Endothelial cell of umbilical vein (primary cell): Measurements from ENCODE around the gene OTC. TPM values are rescaled to one million over a fixed set of nuclear protein-coding genes. Genes with fewer than 3 reads are reported as not detected.

Experiments
- BruUV-seq: library from RNA; stranded (reverse); fragments of 400-500 nt; replicated peaks from 2 replicates; lab custom pipeline; 2021; lab: Mats Ljungman, UMichigan
- CTCF ChIA-PET: fragments of 300-600, 350-600 bp; sonication (Branson Sonifier 250); formaldehyde crosslinking; loops from one replicate; lab custom pipeline; 2021; ENCODE audit warnings: antibody characterized with exemption, inconsistent platforms; lab: Charles Lee
- POLR2A ChIA-PET: fragments of 300-600, 350-600 bp; sonication (Branson Sonifier 250); formaldehyde crosslinking; loops from one replicate; lab custom pipeline; 2021; ENCODE audit warnings: antibody characterized with exemption, inconsistent platforms; lab: Charles Lee
- DNase-seq: peaks from one replicate; pipeline ENCODE4 v3.0.0-alpha.2; 2011; ENCODE audit warnings: low read depth, low spot score
- FAIRE-seq: peaks from 2 replicates; lab custom pipeline; 2011; peaks lifted over from hg19 to GRCh38; lab: Jason Lieb, UNC
- H2AFZ ChIP-seq: 2 replicates; pipeline ENCODE4 v1.6.0; 2012; ENCODE audit warnings: low read depth, low read length, control low read depth, inconsistent platforms
- H3K27ac ChIP-seq: 2 replicates; pipeline ENCODE4 v1.5.1; 2011; ENCODE audit warnings: low read depth, mild to moderate bottlenecking, control low read depth, low read length, moderate library complexity; ENCODE audit not compliant: insufficient read depth
- H3K27me3 ChIP-seq, 2 experiments: 2 replicates each; pipeline versions ENCODE4 v1.6.0 to v1.6.1; 2011; ENCODE audit warnings: low read length in 2 of 2, mixed read lengths in 1 of 2; ENCODE audit not compliant: control insufficient read depth in 2 of 2, insufficient read depth in 2 of 2
- H3K36me3 ChIP-seq, 2 experiments: 2 replicates in 1 of 2; 3 replicates in 1 of 2; pipeline ENCODE4 v1.5.1; 2011; ENCODE audit warnings: low read length in 2 of 2, mild to moderate bottlenecking in 1 of 2, moderate library complexity in 1 of 2; ENCODE audit not compliant: control insufficient read depth in 2 of 2, insufficient read depth in 2 of 2; ENCODE audit errors: extremely low read depth in 1 of 2
- H3K4me1 ChIP-seq: 3 replicates; pipeline ENCODE4 v1.5.1; 2011; ENCODE audit warnings: mild to moderate bottlenecking, low read length; ENCODE audit not compliant: control insufficient read depth, insufficient read depth; ENCODE audit errors: extremely low read depth
- H3K4me2 ChIP-seq: 2 replicates; pipeline ENCODE4 v1.6.1; 2011; ENCODE audit warnings: low read length, control low read depth, mixed read lengths; ENCODE audit not compliant: insufficient read depth
- H3K4me3 ChIP-seq, 3 experiments: fragments of 200-600 bp in 1 of 3; sonication (generic), shearing (Covaris generic) in 1 of 3; replicated peaks in 1 of 3; 2 replicates each; pipeline ENCODE4 v1.5.1; 2011 to 2016; ENCODE audit warnings: control low read depth in 3 of 3, low read length in 3 of 3, mild to moderate bottlenecking in 2 of 3, inconsistent platforms in 1 of 3, low read depth in 1 of 3, moderate library complexity in 1 of 3; ENCODE audit not compliant: insufficient read depth in 1 of 3
- H3K79me2 ChIP-seq: 2 replicates; pipeline ENCODE4 v1.6.0; 2012; ENCODE audit warnings: low read length, inconsistent platforms; ENCODE audit not compliant: control insufficient read depth, insufficient read depth
- H3K9ac ChIP-seq: replicated peaks from 2 replicates; pipeline ENCODE3; 2011; ENCODE audit warnings: low read length, control low read depth; ENCODE audit not compliant: insufficient read depth; ENCODE audit errors: extremely low read depth
- H3K9me1 ChIP-seq: replicated peaks from 3 replicates; pipeline ENCODE4 v1.6.0; 2011; ENCODE audit warnings: mild to moderate bottlenecking, low read length; ENCODE audit not compliant: control insufficient read depth, insufficient read depth; ENCODE audit errors: extremely low read depth
- H3K9me3 ChIP-seq: replicated peaks from 2 replicates; pipeline ENCODE4 v1.5.1; 2012; ENCODE audit warnings: low read length, inconsistent platforms; ENCODE audit not compliant: control insufficient read depth, insufficient read depth
- H4K20me1 ChIP-seq: replicated peaks from 2 replicates; pipeline ENCODE3; 2011; ENCODE audit warnings: mild to moderate bottlenecking, low read length; ENCODE audit not compliant: control insufficient read depth, insufficient read depth; ENCODE audit errors: extremely low read depth
- CTCF ChIP-seq, 2 donors: IDR thresholded peaks; 1 replicate in 1 of 2; 2 replicates in 1 of 2; pipeline ENCODE4 v1.5.1; 2011; ENCODE audit warnings: low read length in 2 of 2, mild to moderate bottlenecking in 2 of 2, moderate library complexity in 2 of 2, control low read depth in 1 of 2, inconsistent platforms in 1 of 2, low read depth in 1 of 2; ENCODE audit not compliant: insufficient read depth in 1 of 2; ENCODE audit errors: extremely low read depth in 1 of 2
- GATA2 ChIP-seq: IDR thresholded peaks from 2 replicates; pipeline ENCODE4 v1.7.0; 2011; ENCODE audit warnings: low read depth, mild to moderate bottlenecking, moderate library complexity, mixed read lengths, low read length; ENCODE audit not compliant: insufficient read length, insufficient read depth
- MYC ChIP-seq: IDR thresholded peaks from one replicate; pipeline ENCODE4 v1.6.1; 2011; ENCODE audit warnings: mild to moderate bottlenecking, low read depth, low read length
- POLR2A ChIP-seq: IDR thresholded peaks from 2 replicates; pipeline ENCODE4 v1.6.1; 2012; ENCODE audit warnings: low read depth, mild to moderate bottlenecking, control low read depth, low read length
- POLR2AphosphoS5 ChIP-seq: IDR thresholded peaks from 2 replicates; pipeline ENCODE4 v1.6.1; 2012; ENCODE audit warnings: low read depth, mild to moderate bottlenecking, control low read depth, low read length, moderate library complexity; ENCODE audit not compliant: insufficient read depth
- dilution Hi-C: fragments of 300-500 bp; cut with MboI; formaldehyde crosslinking; loops from one replicate; pipeline ENCODE4 v1.15.0; 2019; ENCODE audit warnings: low sequenced_read_pairs; ENCODE audit not compliant: extremely low pct_ligation_motif_present
- intact Hi-C: fragments of 100-400 bp; cut with micrococcal nuclease; formaldehyde crosslinking; loops from one replicate; pipeline ENCODE4 v1.10.0; 2022
- polyA plus RNA-seq, 4 experiments: library from polyadenylated mRNA; depleted of rRNA in 3 of 4; stranded (reverse) in 3 of 4; unstranded in 1 of 4; fragments of >200 nt; gene quantifications; 2 replicates each; pipeline versions ENCODE4 v1.2.1 to v1.2.3, GENCODE V29; 2011 to 2012; ENCODE audit warnings: missing spikeins in 1 of 4
- total RNA-seq: library from RNA; stranded (reverse); gene quantifications from 2 replicates; pipeline ENCODE4 v1.2.3, GENCODE V29; 2021

Gene OTC
- total and polyA plus RNA-seq, 2 donors (not counting 3 experiments of a cell fraction or from before 2014, with no cell fraction given), result not detected

DNA sequence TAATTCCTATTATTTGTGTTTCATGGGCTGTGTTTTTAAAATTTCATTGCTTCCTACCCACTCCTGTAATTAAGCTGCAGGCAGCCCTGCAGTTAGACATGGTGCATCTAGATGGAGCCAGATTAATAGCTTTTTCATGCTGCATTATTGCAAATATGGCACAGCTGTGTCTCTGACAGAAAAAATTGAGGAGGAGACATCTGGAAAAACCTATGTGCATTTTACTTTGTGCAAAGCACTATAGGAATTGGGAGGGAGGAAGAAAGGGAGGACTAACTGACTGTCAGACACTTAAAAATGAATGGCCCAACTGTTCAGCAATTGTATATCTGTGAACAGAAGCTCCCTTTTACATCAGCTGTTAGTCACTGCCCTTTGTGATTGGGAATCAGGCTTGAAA lies 17.0 kb upstream of the OTC start:
- Histone ChIP-seq H3K9ac (no peak overlapping the region), H3K27me3 (no peaks in the 10 kb centered on the region), H3K4me2 (no peak overlapping the region), H2AFZ (no peak overlapping the region), H3K4me3 (no peak overlapping the region), H3K27ac (no peak overlapping the region), H3K9me1 (no peaks in the 10 kb centered on the region), H3K36me3 (no peaks in the 10 kb centered on the region), H3K9me3 (no peaks in the 10 kb centered on the region), H3K79me2 (no peaks in the 10 kb centered on the region), H3K4me1 (peaks cover 5% of the 10 kb centered on the region), H4K20me1 (no peaks in the 10 kb centered on the region)
- BruUV-seq, result no TSS peak
- intact Hi-C loops (loop anchor here (5.0 to 10.0 kb wide), 2 partner anchors 289 to 317 kb away; no protein-coding TSS in a partner anchor), dilution Hi-C loops (no loop called here)
- ChIA-PET CTCF (interaction anchor here (0.9 to 2.7 kb wide), 12 partner anchors 8 to 321 kb away, joined by 3 to 29 read pairs (median 6); partner anchors contain the start of gene RPGR), POLR2A (no interaction called here)
- DNase-seq, result no peak
- FAIRE-seq, result peak; percentile 18
- no peak for TF ChIP-seq POLR2A
- TF ChIP-seq MYC, result no peak
- peak in 1 of 2 donors; percentile 27 for TF ChIP-seq CTCF (IDR thresholded peaks at IDR 0.05; ENCODE audit: extremely low read depth in 1 of 2, insufficient read depth in 1 of 2, low read depth in 1 of 2, low read length in 2 of 2)
- TF ChIP-seq POLR2AphosphoS5, result no peak

DNA sequence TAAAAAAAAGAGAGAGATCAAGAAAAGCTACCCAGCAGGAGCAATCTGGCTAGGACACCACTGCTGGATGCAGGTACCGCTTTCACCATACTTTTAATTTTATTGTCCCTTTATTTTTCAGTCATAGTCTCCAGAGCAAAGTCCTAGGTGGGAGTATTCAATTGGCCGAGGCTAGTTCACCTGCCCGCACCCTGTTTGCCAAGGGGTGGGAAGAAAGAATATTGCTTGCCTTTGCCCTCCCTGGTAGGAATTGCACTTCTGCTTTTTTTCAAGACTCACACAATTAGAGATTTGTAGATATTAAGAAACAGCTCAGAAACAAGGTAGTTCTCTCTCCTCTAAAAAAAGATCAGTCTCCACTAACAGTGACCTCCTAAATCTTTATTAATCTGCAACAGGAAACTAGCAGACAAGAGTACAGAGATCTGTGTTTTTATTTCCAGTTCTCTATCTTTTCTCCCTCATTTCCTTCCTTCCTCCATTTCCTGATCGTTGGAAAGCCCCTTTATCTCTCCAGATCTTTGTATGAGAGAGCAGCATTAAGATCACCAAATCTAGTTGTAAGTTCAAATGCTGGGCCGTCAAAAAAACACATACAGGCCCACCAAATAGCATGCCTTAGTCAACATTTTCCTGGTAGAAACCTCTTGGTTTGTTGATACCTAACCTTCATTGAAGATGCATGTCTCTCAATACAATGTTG lies 15.7 kb upstream of the OTC start:
- Histone ChIP-seq H3K4me3 (no peak overlapping the region), H2AFZ (no peak overlapping the region), H3K36me3 (no peaks in the 10 kb centered on the region), H3K27ac (no peak overlapping the region), H3K27me3 (no peaks in the 10 kb centered on the region), H3K9me3 (no peaks in the 10 kb centered on the region), H3K9me1 (no peaks in the 10 kb centered on the region), H3K4me1 (peaks cover 5% of the 10 kb centered on the region), H4K20me1 (no peaks in the 10 kb centered on the region), H3K9ac (no peak overlapping the region), H3K79me2 (no peaks in the 10 kb centered on the region), H3K4me2 (no peak overlapping the region)
- POLR2A ChIA-PET, result no interaction called here
- FAIRE-seq (peak; percentile 49), DNase-seq (peak; percentile 22)
- dilution Hi-C loops, result no loop called here
- intact Hi-C loops, result loop anchor here (5.0 to 10.0 kb wide), 2 partner anchors 288 to 316 kb away; no protein-coding TSS in a partner anchor
- no peak for TF ChIP-seq POLR2A
- peak; percentile 60 for TF ChIP-seq GATA2
- CTCF ChIA-PET, result interaction anchor here (0.7 to 2.7 kb wide), 5 partner anchors 9 to 319 kb away, joined by 3 to 29 read pairs (median 12); partner anchors contain the start of gene RPGR
- no TSS peak for BruUV-seq
